H54 (cell line): Measurements from ENCODE around the gene PSG3.
"Not testable (repeated sequence)": the region's sequence is repeated elsewhere in the genome, so short reads cannot be mapped to it uniquely, and the experiment has no call there.

Source experiments
- DNase-seq: peaks from one replicate; pipeline ENCODE4 v3.0.0; 2011; ENCODE audit warnings: low spot score, mixed read lengths; ENCODE audit not compliant: insufficient read length
- FAIRE-seq: peaks from 3 replicates; lab custom pipeline; 2011; peaks lifted over from hg19 to GRCh38; lab: Jason Lieb, UNC
- POLR2A ChIP-seq: IDR thresholded peaks from 2 replicates; pipeline ENCODE4 v1.6.1; 2011; ENCODE audit warnings: low read depth, mild to moderate bottlenecking, low read length

Gene PSG3

GRCh38 chr19:42740381-42740780 is at the start of gene PSG3:
Gene PSG3 (minus strand): TSS chr19:42740481. CDS start chr19:42740384, 97 bp downstream.
- not testable (repeated sequence) for DNase-seq, FAIRE-seq

GRCh38 chr19:42788766-42789165 is 48.5 kb upstream of the PSG3 start:
- DNase-seq, FAIRE-seq: not testable (repeated sequence)

- not testable (repeated sequence) for FAIRE-seq, DNase-seq
Observed at GRCh38 chr19:42787766-42788165, 47.5 kb upstream of the PSG3 start.

GRCh38 chr19:42776750-42777612 is 36.7 kb upstream of the PSG3 start:
- peak; percentile 80 for FAIRE-seq
- not testable (repeated sequence) for DNase-seq

- not testable (repeated sequence) for DNase-seq, FAIRE-seq
Observed at GRCh38 chr19:42774510-42775158, 34.4 kb upstream of the PSG3 start.

- not testable (repeated sequence) for FAIRE-seq, DNase-seq
Observed at GRCh38 chr19:42767319-42767718, 27.0 kb upstream of the PSG3 start.

- DNase-seq, FAIRE-seq: not testable (repeated sequence)
Observed at GRCh38 chr19:42766871-42767270, 26.6 kb upstream of the PSG3 start.

GRCh38 chr19:42764836-42765235 is 24.6 kb upstream of the PSG3 start:
- DNase-seq (no peak), FAIRE-seq (no peak)
- no peak for TF ChIP-seq POLR2A

- TF ChIP-seq POLR2A, result no peak
- no peak for FAIRE-seq
Observed at GRCh38 chr19:42762789-42763188, 22.5 kb upstream of the PSG3 start.

GRCh38 chr19:42761924-42762295 is 21.6 kb upstream of the PSG3 start:
- FAIRE-seq, DNase-seq: not testable (repeated sequence)

More at GRCh38 chr19:42762789-42763188, 22.5 kb upstream of the PSG3 start:
- DNase-seq, result no peak

- not testable (repeated sequence) for FAIRE-seq
- peak; percentile 17 for DNase-seq
Observed at GRCh38 chr19:42760954-42761923, 21.0 kb upstream of the PSG3 start.

- FAIRE-seq, DNase-seq: not testable (repeated sequence)
Observed at GRCh38 chr19:42758667-42759066, 18.4 kb upstream of the PSG3 start.

GRCh38 chr19:42752246-42752645 is 12.0 kb upstream of the PSG3 start:
- not testable (repeated sequence) for FAIRE-seq, DNase-seq

- not testable (repeated sequence) for FAIRE-seq, DNase-seq
Observed at GRCh38 chr19:42741726-42742607, 1.7 kb upstream of the PSG3 start.

- FAIRE-seq, DNase-seq: not testable (repeated sequence)
Observed at GRCh38 chr19:42737581-42738011, 2.7 kb downstream of the PSG3 start.

- FAIRE-seq, DNase-seq: not testable (repeated sequence)
Observed at GRCh38 chr19:42728341-42728740, 11.9 kb downstream of the PSG3 start.

GRCh38 chr19:42714000-42714399 is 26.3 kb downstream of the PSG3 start:
- not testable (repeated sequence) for FAIRE-seq, DNase-seq

- FAIRE-seq, DNase-seq: not testable (repeated sequence)
Observed at GRCh38 chr19:42712753-42713152, 27.5 kb downstream of the PSG3 start.
